Hematopoietic multipotent progenitor cell treated with erythropoietin and hydrocortisone succinate and interleukin-3 and kit ligand, for 17 days (in vitro differentiated cells): ENCODE data around the gene SYNGR1.

ENCODE experiments used
- DNase-seq: peaks from one replicate; pipeline ENCODE4 v3.0.0-alpha.2; 2015; ENCODE audit warnings: low spot score

The SYNGR1 gene

DNA sequence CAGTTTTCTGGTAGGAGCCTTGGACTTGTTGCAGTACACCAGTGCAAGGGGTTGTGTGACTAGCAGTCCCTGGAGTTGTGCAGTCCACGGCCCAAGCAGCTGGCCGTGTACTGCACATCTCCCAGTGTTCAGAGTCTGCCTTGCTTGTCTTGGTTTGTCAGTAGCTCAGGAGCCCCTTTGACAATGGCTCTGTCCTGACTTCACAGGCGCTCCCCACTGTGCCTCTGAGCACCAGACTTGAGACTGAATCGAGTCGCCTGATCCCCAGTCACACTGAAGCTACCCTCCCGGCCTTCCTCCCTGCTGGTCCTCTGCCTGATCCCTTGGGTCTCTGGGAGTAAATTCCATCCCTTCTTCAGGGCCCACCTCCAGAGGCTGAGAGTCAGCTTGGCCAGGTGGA, 19.4 kb downstream of the SYNGR1 start:
- DNase-seq, result no peak

GRCh38 chr22:39369586-39369985, 19.8 kb downstream of the SYNGR1 start:
- no peak for DNase-seq

DNA sequence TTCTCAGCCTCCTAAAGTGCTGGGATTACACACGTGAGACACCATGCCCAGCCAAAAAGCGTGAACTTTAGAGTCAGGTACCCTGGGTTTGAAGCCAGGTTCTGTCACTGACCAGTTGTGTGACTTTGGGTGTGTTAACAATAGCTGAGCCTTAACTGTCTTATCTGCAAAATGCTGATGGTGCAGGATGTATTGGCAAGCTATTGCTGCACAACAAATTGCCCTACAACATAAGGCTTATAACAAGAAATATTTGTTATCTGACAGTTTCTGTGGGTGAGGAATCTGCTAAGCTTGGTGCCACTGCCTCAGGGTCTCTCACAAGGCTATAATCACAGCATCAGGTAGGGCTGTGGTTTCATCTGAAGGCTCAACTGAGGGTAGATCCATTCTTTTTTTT, 21.9 kb downstream of the SYNGR1 start:
- DNase-seq, result no peak

DNA sequence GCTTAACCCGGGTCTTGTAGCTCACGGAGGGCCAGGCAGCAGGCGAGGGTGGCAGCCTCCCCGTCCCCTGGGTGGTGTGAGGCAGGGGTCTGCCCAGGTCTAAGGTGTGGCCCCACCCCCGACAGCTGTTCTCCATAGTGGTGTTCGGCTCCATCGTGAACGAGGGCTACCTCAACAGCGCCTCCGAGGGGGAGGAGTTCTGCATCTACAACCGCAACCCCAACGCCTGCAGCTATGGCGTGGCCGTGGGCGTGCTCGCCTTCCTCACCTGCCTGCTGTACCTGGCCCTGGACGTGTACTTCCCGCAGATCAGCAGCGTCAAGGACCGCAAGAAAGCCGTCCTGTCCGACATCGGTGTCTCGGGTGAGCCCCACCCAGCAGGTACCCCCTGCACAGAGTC, 24.4 kb downstream of the SYNGR1 start:
- DNase-seq, result no peak

- no peak for DNase-seq
Measured at GRCh38 chr22:39374801-39375200, 25.0 kb downstream of the SYNGR1 start.

DNA sequence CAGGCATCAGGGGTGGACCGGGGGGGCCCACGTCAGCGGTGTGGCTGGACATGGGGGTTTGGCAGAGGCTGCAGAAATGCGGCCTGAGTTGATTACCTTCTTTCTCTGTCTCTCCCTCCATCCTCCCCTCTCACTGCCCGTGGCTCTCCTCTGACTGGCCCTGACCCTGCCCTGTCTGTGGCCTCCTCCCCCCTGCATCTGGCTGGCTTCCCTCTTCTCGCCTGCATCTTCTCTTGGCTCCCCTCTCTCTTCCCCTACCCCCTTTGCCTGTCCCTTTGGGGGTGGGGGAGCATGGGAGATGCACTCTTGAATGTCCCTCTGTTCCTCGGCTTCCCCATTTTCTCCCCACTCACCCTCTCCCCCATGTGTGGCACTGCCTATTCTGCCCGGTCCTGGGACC, 25.9 kb downstream of the SYNGR1 start:
- DNase-seq, result no peak

GRCh38 chr22:39379756-39380730, 30.3 kb downstream of the SYNGR1 start:
- no peak for DNase-seq

DNA sequence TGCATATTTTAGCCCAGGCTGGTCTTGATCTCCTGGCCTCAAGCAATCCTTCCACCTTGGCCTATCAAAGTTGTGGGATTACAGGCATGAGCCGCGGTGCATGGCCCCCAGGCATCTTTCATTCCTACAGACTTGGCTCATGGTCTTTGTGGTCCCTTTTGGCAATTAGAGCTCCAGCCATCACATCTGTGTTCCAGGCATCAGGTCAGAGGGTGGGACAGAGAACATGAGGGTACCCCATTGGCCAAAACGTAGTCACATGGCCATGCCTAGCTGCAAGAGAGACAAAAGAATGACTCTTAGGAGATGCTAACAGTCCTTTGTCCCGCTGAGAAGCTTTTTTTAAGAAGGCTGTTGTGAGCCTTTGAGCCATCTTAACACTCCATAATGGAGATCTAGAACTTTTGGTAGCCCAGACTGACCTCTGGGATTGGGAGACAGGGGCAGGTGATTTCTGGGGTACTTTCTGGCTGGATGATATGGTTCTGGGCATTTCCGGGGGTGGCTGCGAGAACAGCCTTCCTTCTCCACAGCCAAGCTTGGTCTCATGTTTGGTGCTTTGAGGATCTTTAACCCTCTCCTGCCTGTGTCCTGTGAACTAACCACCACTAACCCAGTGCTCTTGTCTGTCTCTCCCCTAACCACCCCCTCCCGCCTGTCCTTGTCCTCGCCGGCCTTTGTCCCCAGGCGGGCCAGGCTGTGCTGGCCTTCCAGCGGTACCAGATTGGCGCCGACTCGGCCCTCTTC, 31.4 kb downstream of the SYNGR1 start:
- DNase-seq, result no peak

DNA sequence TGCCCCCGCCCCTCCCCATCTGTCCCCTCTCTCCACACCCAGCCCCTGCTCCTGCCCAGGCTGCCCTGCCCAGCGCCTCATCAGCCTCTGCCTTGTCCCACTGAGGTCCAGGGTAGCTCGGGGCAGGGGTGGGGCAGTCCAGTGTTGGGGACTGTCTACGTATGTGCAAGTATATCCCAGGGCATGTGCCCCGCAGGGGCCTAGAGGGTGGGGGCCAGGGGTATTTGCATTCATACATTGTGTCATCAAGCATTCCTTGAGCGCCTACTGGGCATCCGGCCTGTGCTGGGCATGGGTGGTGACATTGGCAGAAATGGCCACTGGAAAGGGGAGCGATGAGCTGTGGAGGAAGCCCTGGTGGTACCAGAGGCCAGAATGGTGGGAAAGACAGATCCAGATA, 32.1 kb downstream of the SYNGR1 start:
- no peak for DNase-seq

- DNase-seq, result no peak
Measured at GRCh38 chr22:39382410-39382809, 32.6 kb downstream of the SYNGR1 start.

- DNase-seq, result no peak
Measured at GRCh38 chr22:39383841-39384625, 34.2 kb downstream of the SYNGR1 start.

DNA sequence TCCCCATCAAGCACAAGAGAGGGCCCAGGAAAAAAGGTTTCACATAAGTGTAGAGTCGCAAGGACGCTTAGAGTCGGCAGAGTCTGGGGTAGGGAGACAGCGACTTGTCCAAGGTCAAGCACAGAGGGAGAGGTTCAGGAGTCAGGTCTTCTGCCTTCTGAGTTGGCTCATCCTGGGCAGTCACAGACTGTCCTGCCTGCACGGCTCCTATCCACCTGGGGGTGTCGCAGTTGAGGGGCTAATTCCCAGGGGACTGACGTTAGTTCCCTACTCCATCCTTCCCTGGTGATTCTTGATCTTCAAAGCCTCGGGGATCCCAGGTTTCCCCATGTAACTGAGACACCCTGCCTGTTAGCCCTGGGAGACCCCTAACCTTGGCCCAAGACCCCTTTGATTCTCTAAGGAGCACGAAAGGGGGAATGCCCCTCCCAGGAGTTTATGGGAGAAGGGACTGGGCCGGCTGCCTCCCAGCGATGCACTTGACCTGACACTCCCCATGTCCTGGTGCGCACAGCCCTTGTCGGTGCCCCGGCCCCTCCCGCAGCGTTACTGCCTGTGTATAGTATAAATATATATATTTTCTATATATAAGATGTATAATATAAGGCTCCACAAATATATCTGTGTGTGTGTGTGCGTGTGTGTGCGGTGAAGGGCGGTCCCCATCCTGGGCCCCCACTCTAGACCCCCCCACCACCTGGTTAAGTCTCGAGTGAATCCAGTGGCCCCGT, 35.1 kb downstream of the SYNGR1 start:
- no peak for DNase-seq

DNA sequence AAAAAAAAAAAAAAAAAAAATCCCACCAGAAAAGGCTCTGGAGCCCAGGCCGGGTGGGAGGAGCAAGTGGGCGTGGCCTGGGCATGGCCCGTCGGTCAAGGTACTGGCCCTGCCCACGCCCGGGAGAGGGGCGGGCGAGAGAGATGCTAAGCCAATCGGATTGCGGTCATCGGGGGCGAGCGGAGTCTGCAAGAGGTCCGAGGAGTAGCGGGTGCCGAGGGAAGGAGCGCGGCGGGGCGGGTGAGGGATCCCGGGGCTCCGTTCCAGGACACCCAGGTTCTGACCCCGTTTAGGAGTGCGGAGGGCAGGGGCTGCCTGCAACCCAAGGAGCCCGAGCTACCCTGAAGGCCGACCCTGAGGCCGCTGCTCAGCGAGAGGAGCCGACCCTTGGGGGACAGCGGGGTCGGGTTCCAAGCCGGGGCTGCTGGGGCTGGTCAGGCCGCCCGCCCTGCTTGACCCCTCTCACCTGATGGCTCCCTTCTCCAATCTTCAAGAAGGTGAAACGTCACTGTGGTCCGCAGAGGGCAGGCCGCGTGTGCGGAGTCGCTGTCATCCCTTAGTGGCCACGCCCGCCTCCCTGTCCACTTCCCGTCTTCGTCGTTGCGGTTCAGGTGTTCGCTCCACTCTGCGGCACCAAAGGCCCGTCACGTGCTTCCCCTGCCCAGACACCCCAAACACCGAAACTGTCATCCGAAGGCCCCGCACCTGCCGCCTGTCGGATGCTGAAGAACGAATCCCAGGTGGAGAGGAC, 38.6 kb downstream of the SYNGR1 start:
- DNase-seq, result peak; percentile 27

DNA sequence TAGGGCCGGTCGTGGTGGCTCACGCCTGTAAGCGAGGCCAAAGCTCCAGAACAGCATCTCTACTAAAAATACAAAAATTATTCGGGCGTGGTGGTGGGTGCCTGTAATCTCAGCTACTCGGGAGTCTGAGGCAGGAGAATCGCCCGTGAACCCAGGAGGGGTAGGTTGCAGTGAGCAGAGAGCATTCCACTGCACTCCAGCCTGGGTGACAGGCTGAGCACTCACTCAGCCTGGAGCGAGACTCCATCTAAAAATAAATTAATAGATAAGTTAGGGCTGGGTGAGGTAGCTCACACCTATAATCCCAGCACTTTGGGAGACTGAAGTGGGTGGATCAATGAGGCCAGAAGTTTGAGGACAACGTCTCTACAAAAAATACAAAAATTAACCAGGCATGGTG, 39.6 kb downstream of the SYNGR1 start:
- no peak for DNase-seq

GRCh38 chr22:39392341-39392948, 42.7 kb downstream of the SYNGR1 start:
- DNase-seq, result no peak

- no peak for DNase-seq
Measured at GRCh38 chr22:39395936-39396796, 46.4 kb downstream of the SYNGR1 start.

DNA sequence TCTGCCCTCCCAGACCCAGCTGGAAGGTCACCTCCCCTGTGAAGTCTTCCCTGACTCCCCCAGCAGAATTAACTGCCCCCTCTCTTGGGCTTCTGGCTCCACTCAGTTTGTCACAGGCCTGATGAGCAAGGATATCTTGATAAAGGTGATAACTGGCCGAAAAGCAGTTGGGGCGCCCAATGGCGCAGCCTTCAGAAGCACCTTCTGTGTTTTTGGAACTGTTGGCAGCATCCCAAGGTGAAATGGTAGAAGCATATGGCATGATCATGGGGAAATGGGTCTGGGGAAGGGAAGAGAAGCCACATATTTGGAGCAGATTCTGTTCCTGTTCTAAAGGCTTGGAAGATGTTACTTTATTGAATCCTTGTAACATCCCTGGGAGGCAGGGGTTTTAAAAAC, 47.0 kb downstream of the SYNGR1 start:
- no peak for DNase-seq

DNA sequence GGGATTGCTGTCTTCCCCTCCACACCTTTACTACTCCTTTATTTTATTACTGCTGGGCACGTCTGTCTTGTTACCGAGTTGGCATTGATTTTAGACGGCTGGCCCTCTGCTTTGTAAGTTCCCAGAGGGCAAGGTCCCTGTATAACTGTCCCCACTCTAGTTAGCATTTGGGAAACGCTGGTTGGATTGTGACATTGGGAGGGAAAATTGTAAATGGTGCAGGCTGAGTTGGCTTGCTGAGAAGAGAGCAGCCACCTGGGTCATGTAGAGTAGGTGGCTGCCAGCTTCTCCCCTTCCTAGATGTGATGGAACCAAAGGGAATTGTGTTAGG, 51.5 kb downstream of the SYNGR1 start:
- DNase-seq, result no peak

DNA sequence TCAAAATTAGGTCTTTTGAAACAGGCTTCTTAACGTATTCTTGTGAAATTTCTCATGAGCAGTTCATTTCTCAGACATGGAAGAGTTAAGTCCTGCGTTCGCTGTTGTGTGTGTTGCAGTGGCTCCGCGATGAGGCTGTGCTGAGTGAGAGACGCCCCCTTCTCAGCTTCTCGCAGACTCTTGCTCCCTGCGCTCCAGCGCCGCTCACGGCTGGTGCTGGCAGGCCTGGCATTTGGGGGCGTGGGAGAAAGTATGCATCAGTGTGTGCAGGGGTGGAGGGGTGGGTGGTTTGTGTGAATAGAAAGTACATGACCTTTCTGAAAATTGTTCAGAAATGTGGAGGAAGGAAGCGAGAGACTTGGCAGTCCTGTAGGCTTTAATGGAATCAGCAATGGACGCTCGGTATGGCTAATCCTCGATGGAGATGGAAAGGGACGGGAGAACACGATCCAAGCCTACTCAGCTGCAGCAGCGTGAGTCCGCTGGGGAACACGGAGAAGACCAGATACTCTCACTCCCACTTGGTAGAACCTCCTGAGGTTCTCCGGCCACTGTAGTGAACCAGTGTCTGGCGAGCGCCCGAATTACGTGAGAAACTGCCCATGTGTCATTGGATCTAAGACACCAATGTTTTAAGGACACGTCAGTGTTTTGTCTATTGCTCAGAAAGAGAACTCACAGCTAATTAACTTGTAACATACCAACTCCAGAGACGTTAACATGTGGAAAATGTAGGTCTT, 55.7 kb downstream of the SYNGR1 start:
- DNase-seq, result no peak
